MM.1S (cell line): ENCODE measurements around the gene ANXA6.

Experiments
- EZH2 ChIP-seq: fragments of 300-600 bp; sonication (generic); optimal IDR thresholded peaks from 2 replicates; pipeline ENCODE3; 2017; ENCODE audit warnings: low read depth, mild to moderate bottlenecking, antibody characterized with exemption, low read length, mixed read lengths
- EZH2phosphoT487 ChIP-seq: fragments of 300-600 bp; sonication (generic); IDR thresholded peaks from 2 replicates; pipeline ENCODE4 v1.6.1; 2018; ENCODE audit warnings: antibody characterized with exemption, low read length
- TF ChIP-seq, protein P1 (sequence below): fragments of 300-600 bp; sonication (generic); IDR thresholded peaks from 2 replicates; pipeline ENCODE4 v1.5.1; 2016; ENCODE audit warnings: antibody characterized with exemption, low read length, mixed read lengths

DNA sequence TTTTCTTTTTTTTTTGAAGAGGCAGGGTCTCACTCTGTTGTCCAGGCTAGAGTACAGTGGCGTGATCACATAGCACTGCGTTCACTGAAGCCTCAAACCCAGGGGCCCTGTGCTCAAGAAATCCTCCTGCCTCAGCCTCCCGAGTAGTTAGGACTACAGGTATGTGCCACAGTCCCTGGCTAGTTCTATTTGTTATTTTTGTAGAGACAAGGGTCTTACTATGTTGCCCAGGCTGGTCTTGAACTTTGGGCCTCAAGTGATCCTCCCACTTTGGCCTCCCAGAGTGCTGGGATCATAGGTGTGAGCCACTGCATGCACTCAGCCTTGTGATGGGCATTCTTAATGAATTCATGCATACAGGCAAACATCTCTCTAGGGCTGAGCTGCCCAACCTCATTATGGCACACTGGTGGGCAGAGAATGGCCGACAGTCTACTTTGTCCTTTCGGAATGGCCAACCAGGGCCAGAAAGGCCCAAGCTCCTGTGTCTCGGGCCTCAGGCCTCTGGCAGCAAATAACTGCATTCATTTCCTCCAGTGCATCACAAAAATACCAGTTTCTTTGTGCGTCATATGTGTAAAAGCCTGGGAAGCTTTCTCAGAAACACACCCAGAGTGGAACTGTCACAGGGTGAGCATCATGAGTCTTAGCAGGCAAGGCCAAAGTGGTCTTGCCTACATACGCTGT lies 27.2 kb downstream of the ANXA6 start:
- TF ChIP-seq, protein P1, sequence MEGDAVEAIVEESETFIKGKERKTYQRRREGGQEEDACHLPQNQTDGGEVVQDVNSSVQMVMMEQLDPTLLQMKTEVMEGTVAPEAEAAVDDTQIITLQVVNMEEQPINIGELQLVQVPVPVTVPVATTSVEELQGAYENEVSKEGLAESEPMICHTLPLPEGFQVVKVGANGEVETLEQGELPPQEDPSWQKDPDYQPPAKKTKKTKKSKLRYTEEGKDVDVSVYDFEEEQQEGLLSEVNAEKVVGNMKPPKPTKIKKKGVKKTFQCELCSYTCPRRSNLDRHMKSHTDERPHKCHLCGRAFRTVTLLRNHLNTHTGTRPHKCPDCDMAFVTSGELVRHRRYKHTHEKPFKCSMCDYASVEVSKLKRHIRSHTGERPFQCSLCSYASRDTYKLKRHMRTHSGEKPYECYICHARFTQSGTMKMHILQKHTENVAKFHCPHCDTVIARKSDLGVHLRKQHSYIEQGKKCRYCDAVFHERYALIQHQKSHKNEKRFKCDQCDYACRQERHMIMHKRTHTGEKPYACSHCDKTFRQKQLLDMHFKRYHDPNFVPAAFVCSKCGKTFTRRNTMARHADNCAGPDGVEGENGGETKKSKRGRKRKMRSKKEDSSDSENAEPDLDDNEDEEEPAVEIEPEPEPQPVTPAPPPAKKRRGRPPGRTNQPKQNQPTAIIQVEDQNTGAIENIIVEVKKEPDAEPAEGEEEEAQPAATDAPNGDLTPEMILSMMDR = no peak
- no peak for TF ChIP-seq EZH2
- no peak for TF ChIP-seq EZH2phosphoT487
